HepG2 (cell line): Measurements from ENCODE around the gene PRKAR1B. TPM values are rescaled to one million over a fixed set of nuclear protein-coding genes. Genes with fewer than 3 reads are reported as not detected.

Experiments used
- ATAC-seq: fragments of 200-7000 bp; cut with Tn5 transposase; 3 replicates; pipeline ENCODE4 v1.9.1; 2020; ENCODE audit warnings: mild to moderate bottlenecking, moderate library complexity
- BruUV-seq: library from RNA; stranded (reverse); fragments of 400-500 nt; replicated peaks from 2 replicates; lab custom pipeline; 2021; lab: Mats Ljungman, UMichigan
- CTCF ChIA-PET: fragments of 300-600 bp; formaldehyde crosslinking; extraction: SDS; loops from one replicate; lab custom pipeline; 2021; ENCODE audit warnings: low total read pairs, inconsistent platforms, low intra/inter-chr PET ratio; lab: Yijun Ruan, JAX
- POLR2A ChIA-PET: fragments of 350-600 bp; sonication (Branson Sonifier 250); formaldehyde crosslinking; loops from one replicate; lab custom pipeline; 2020; ENCODE audit warnings: antibody characterized with exemption, inconsistent platforms; lab: Yijun Ruan, JAX
- DNase-seq: peaks from one replicate; pipeline ENCODE4 v3.0.0-alpha.2; 2015; ENCODE audit warnings: low spot score
- FAIRE-seq: peaks from 3 replicates; lab custom pipeline; 2011; peaks lifted over from hg19 to GRCh38; lab: Jason Lieb, UNC
- H2AFZ ChIP-seq: one replicate; pipeline ENCODE4 v1.6.1; 2011; ENCODE audit warnings: low read length, inconsistent platforms
- H3K27ac ChIP-seq: fragments of 300-600 bp; 3 replicates; pipeline ENCODE4 v1.8.0; 2011; ENCODE audit warnings: mixed run types, mild to moderate bottlenecking, mixed read lengths, low read length, inconsistent platforms; ENCODE audit not compliant: insufficient read depth; ENCODE audit errors: extremely low read length
- H3K27me3 ChIP-seq, 2 experiments: fragments of 200-600 bp in 1 of 2; 2 replicates in 1 of 2; 3 replicates in 1 of 2; pipeline versions ENCODE4 v1.6.0 to v1.8.0; 2011; ENCODE audit warnings: low read length in 2 of 2, mild to moderate bottlenecking in 2 of 2, moderate library complexity in 2 of 2, inconsistent platforms in 1 of 2; ENCODE audit not compliant: insufficient read depth in 2 of 2, control insufficient read depth in 1 of 2
- H3K36me3 ChIP-seq, 2 experiments: fragments of 200-600 bp in 1 of 2; replicated peaks in 1 of 2; 2 replicates in 1 of 2; 3 replicates in 1 of 2; pipeline versions ENCODE4 v1.5.1 to v1.8.0; 2011; ENCODE audit warnings: low read length in 2 of 2, inconsistent platforms in 1 of 2; ENCODE audit not compliant: insufficient read depth in 2 of 2, control insufficient read depth in 1 of 2
- H3K4me1 ChIP-seq: 2 replicates; pipeline ENCODE4 v1.5.1; 2012; ENCODE audit warnings: low read length, inconsistent platforms; ENCODE audit not compliant: insufficient read depth
- H3K4me2 ChIP-seq: 2 replicates; pipeline ENCODE4 v1.6.0; 2011; ENCODE audit warnings: low read depth, low read length, inconsistent platforms
- H3K4me3 ChIP-seq, 3 experiments: fragments of 200-600 bp in 1 of 3; sonication (generic), shearing (Covaris generic) in 1 of 3; replicated peaks in 1 of 3; 2 replicates each; pipeline ENCODE4 v1.5.1; 2011 to 2016; ENCODE audit warnings: low read length in 3 of 3, inconsistent platforms in 2 of 3, low read depth in 2 of 3, mild to moderate bottlenecking in 2 of 3, control low read depth in 1 of 3, mixed read lengths in 1 of 3; ENCODE audit not compliant: insufficient read depth in 1 of 3
- H3K79me2 ChIP-seq: one replicate; pipeline ENCODE4 v1.6.1; 2011; ENCODE audit warnings: low read length, inconsistent platforms; ENCODE audit not compliant: insufficient read depth
- H3K9ac ChIP-seq: 2 replicates; pipeline ENCODE4 v1.6.0; 2011; ENCODE audit warnings: mild to moderate bottlenecking, low read depth, low read length, inconsistent platforms; ENCODE audit not compliant: insufficient read depth
- H3K9me3 ChIP-seq: 2 replicates; pipeline ENCODE4 v1.5.1; 2012; ENCODE audit warnings: mild to moderate bottlenecking, low read length
- H4K20me1 ChIP-seq: 2 replicates; pipeline ENCODE4 v1.6.0; 2011; ENCODE audit warnings: inconsistent platforms, mild to moderate bottlenecking, low read length, moderate library complexity; ENCODE audit not compliant: insufficient read depth
- ARNT2 ChIP-seq: sonication (generic); formaldehyde crosslinking; IDR thresholded peaks from 2 replicates; pipeline ENCODE4 v1.8.0; 2022; ENCODE audit warnings: mild to moderate bottlenecking, low read depth, missing genetic modification reagents, moderate library complexity
- GMEB2 ChIP-seq: IDR thresholded peaks from 2 replicates; pipeline ENCODE4 v1.6.1; 2016; ENCODE audit warnings: missing biosample characterization, missing genetic modification reagents, low read depth
- PAX8 ChIP-seq: sonication (generic); formaldehyde crosslinking; IDR thresholded peaks from 2 replicates; pipeline ENCODE4 v1.8.0; 2022; ENCODE audit warnings: mild to moderate bottlenecking, missing genetic modification reagents, borderline replicate concordance
- POGK ChIP-seq: sonication (generic); formaldehyde crosslinking; conservative IDR thresholded peaks from 2 replicates; pipeline ENCODE4 v1.8.0; 2022; ENCODE audit warnings: mild to moderate bottlenecking, moderate library complexity, missing genetic modification reagents
- PRDM15 ChIP-seq: sonication (generic); formaldehyde crosslinking; IDR thresholded peaks from 2 replicates; pipeline ENCODE4 v1.4.0; 2020; ENCODE audit warnings: missing genetic modification reagents
- RFX5 ChIP-seq: IDR thresholded peaks from 2 replicates; pipeline ENCODE4 v1.6.1; 2011; ENCODE audit warnings: low read depth, low read length, improper control_type of control experiment
- STAT5B ChIP-seq: sonication (generic); formaldehyde crosslinking; IDR thresholded peaks from 2 replicates; pipeline ENCODE4 v1.4.0; 2020; ENCODE audit warnings: missing genetic modification reagents
- THAP8 ChIP-seq: sonication (generic); formaldehyde crosslinking; IDR thresholded peaks from 2 replicates; pipeline ENCODE4 v1.5.1; 2020; ENCODE audit warnings: missing genetic modification reagents, mild to moderate bottlenecking, borderline replicate concordance
- ZBTB7B ChIP-seq: sonication (generic); formaldehyde crosslinking; IDR thresholded peaks from 2 replicates; pipeline ENCODE4 v1.4.0; 2020; ENCODE audit warnings: missing genetic modification reagents
- ZMYM2 ChIP-seq: sonication (generic); formaldehyde crosslinking; IDR thresholded peaks from 2 replicates; pipeline ENCODE4 v1.8.0; 2022; ENCODE audit warnings: mild to moderate bottlenecking, missing genetic modification reagents
- ZNF331 ChIP-seq: sonication (generic); formaldehyde crosslinking; IDR thresholded peaks from 2 replicates; pipeline ENCODE4 v1.4.0; 2020; ENCODE audit warnings: missing genetic modification reagents
- ZNF350 ChIP-seq: sonication (generic); formaldehyde crosslinking; IDR thresholded peaks from 2 replicates; pipeline ENCODE4 v1.4.0; 2020; ENCODE audit warnings: mild to moderate bottlenecking, low read depth, missing genetic modification reagents, borderline replicate concordance
- ZNF468 ChIP-seq: sonication (generic); formaldehyde crosslinking; IDR thresholded peaks from 2 replicates; pipeline ENCODE4 v1.8.0; 2022; ENCODE audit warnings: mild to moderate bottlenecking, moderate library complexity, missing genetic modification reagents
- WGBS: methylation state at CpG from one replicate; pipeline ENCODE4 v1.1.6; 2017; ENCODE audit warnings: low lambda C conversion rate; 5-methylcytosine and 5-hydroxymethylcytosine counted together
- in situ Hi-C: cut with HindIII; loops from 2 replicates; pipeline ENCODE4 v1.10.0; 2017; ENCODE audit warnings: low pct_unique_long_range_greater_than_20kb; ENCODE audit not compliant: extremely low pct_ligation_motif_present
- intact Hi-C: fragments of 100-400 bp; cut with micrococcal nuclease; formaldehyde crosslinking; loops from one replicate; pipeline ENCODE4 v1.10.0; 2022; ENCODE audit not compliant: unreplicated experiment
- polyA plus RNA-seq, 8 experiments: library from polyadenylated mRNA; depleted of rRNA in 3 of 8; stranded (reverse) in 7 of 8; unstranded in 1 of 8; fragments of >200 nt; fragmentation: Illumina TruSeq in 4 of 8; extraction: Trizol in 4 of 8; gene quantifications; 2 replicates each; pipeline versions ENCODE4 v1.2.1 to v1.2.3, GENCODE V29; 2011 to 2016; ENCODE audit warnings: low read depth in 4 of 8, missing spikeins in 1 of 8, mixed read lengths in 1 of 8; ENCODE audit not compliant: insufficient read depth in 1 of 8
- total RNA-seq, 5 experiments: library from RNA; depleted of rRNA; stranded (reverse); fragments of >200 nt; fragmentation: Illumina TruSeq; extraction: Trizol; gene quantifications; 2 replicates each; pipeline ENCODE4 v1.2.3, GENCODE V29; 2016; ENCODE audit warnings: low read depth in 1 of 5

The PRKAR1B gene
- total and polyA plus RNA-seq, 2 of the 13 experiments (the other 11 are each of a cell fraction or from before 2014, with no cell fraction given): 7.9 to 28.2 TPM

- Histone ChIP-seq H3K27me3 (no peaks in the 10 kb centered on the region; a peak in 1 of 5 replicates), H3K9me3 (peaks cover 6% of the 10 kb centered on the region), H3K27ac (no peak overlapping the region), H3K4me2 (no peak overlapping the region), H2AFZ (no peak overlapping the region), H3K4me3 (no peak overlapping the region), H3K79me2 (peaks cover 41% of the 10 kb centered on the region), H4K20me1 (no peaks in the 10 kb centered on the region), H3K9ac (no peak overlapping the region), H3K4me1 (peaks cover 76% of the 10 kb centered on the region), H3K36me3 (peaks cover 4 to 26% of the 10 kb centered on the region in 2 experiments)
- ATAC-seq: no peak
- intact Hi-C loops: no loop called here
- no peak for DNase-seq
- WGBS: 98% methylated on average over 22 of the region's 29 CpGs
- FAIRE-seq: no peak
- no TSS peak for BruUV-seq
- in situ Hi-C loops: no loop called here
- no peak for TF ChIP-seq ZNF468 (CRISPR knock-in tag)
- no peak for TF ChIP-seq THAP8
- no peak for TF ChIP-seq POGK
- TF ChIP-seq PRDM15 (CRISPR knock-in tag): no peak
- no peak for TF ChIP-seq RFX5
- no peak for TF ChIP-seq ZNF350
- no peak for TF ChIP-seq ZMYM2
- TF ChIP-seq PAX8 (CRISPR knock-in tag): no peak
- no peak for TF ChIP-seq ZBTB7B (CRISPR knock-in tag)
- TF ChIP-seq STAT5B (CRISPR knock-in tag): no peak
- TF ChIP-seq ARNT2 (CRISPR knock-in tag): no peak
- TF ChIP-seq ZNF331: no peak
- TF ChIP-seq GMEB2 (CRISPR knock-in tag): no peak
- POLR2A ChIA-PET: no interaction called here
- CTCF ChIA-PET: no interaction called here
Measured at GRCh38 chr7:729140-730000, 2.3 kb upstream of the PRKAR1B start.
